Endodermal cell (in vitro differentiated cells): Measurements from ENCODE around the gene VPS51. TPM values are rescaled to one million over a fixed set of nuclear protein-coding genes. Genes with fewer than 3 reads are reported as not detected.

ENCODE experiments used
- DNase-seq: peaks from one replicate; pipeline ENCODE4 v3.0.0-alpha.2; 2017
- H3K27ac ChIP-seq: 2 replicates; pipeline ENCODE4 v1.5.1; 2013; ENCODE audit warnings: mild to moderate bottlenecking, low read depth, low read length, moderate library complexity
- H3K27me3 ChIP-seq: 2 replicates; pipeline ENCODE4 v1.6.1; 2013; ENCODE audit warnings: mild to moderate bottlenecking, low read length, moderate library complexity; ENCODE audit not compliant: insufficient read depth, control insufficient read depth, poor library complexity, severe bottlenecking
- H3K36me3 ChIP-seq: 2 replicates; pipeline ENCODE4 v1.7.0; 2013; ENCODE audit warnings: mild to moderate bottlenecking, low read length, moderate library complexity; ENCODE audit not compliant: control insufficient read depth, insufficient read depth
- H3K4me1 ChIP-seq: one replicate; pipeline ENCODE4 v1.7.0; 2013; ENCODE audit warnings: low read length; ENCODE audit not compliant: control insufficient read depth, insufficient read depth
- H3K4me3 ChIP-seq: 2 replicates; pipeline ENCODE4 v1.5.1; 2013; ENCODE audit warnings: mild to moderate bottlenecking, low read length, moderate library complexity
- H3K9ac ChIP-seq: 2 replicates; pipeline ENCODE4 v1.6.1; 2013; ENCODE audit warnings: mild to moderate bottlenecking, low read length, moderate library complexity; ENCODE audit not compliant: poor library complexity, severe bottlenecking; ENCODE audit errors: extremely low read depth
- H3K9me3 ChIP-seq: 2 replicates; pipeline ENCODE4 v1.6.1; 2013; ENCODE audit warnings: mild to moderate bottlenecking, low read length, moderate library complexity; ENCODE audit not compliant: control insufficient read depth
- H3K27ac Mint-ChIP-seq: 2 replicates; pipeline ENCODE4 v1.8.0; 2020; ENCODE audit warnings: mixed read lengths
- H3K27me3 Mint-ChIP-seq: 2 replicates; pipeline ENCODE4 v1.8.0; 2021; ENCODE audit warnings: mild to moderate bottlenecking, mixed read lengths; ENCODE audit not compliant: insufficient read depth
- H3K36me3 Mint-ChIP-seq: 2 replicates; pipeline ENCODE4 v1.8.0; 2020; ENCODE audit warnings: low read depth, mixed read lengths
- H3K4me1 Mint-ChIP-seq: 2 replicates; pipeline ENCODE4 v1.8.0; 2020; ENCODE audit warnings: mixed read lengths
- H3K4me3 Mint-ChIP-seq: 2 replicates; pipeline ENCODE4 v1.8.0; 2020; ENCODE audit warnings: mild to moderate bottlenecking, moderate library complexity, mixed read lengths
- H3K9me3 Mint-ChIP-seq: 2 replicates; pipeline ENCODE4 v1.8.0; 2020; ENCODE audit warnings: mild to moderate bottlenecking, mixed read lengths
- CTCF ChIP-seq: fragments of 200-600 bp; sonication (generic); conservative IDR thresholded peaks from 2 replicates; pipeline ENCODE4 v1.5.0; 2021; ENCODE audit warnings: antibody characterized with exemption, mild to moderate bottlenecking
- WGBS, 2 experiments: methylation state at CpG; one replicate each; pipeline versions ENCODE4 v1.1.5 to v1.1.7; 2013; ENCODE audit warnings: missing lambda C conversion rate in 2 of 2, mixed read lengths in 1 of 2; ENCODE audit not compliant: insufficient coverage in 1 of 2, insufficient read length in 1 of 2; 5-methylcytosine and 5-hydroxymethylcytosine counted together
- total RNA-seq, 2 donors: library from RNA; stranded (reverse); fragmentation: NEBNext Ultra II Directional in 1 of 2; extraction: Animal tissue kit (Norgen Biotek cat#: 25700) in 1 of 2; gene quantifications; 2 replicates in 1 of 2; 3 replicates in 1 of 2; pipeline ENCODE4 v1.2.1, GENCODE V29; 2021

The VPS51 gene
- total RNA-seq, 2 donors from 2014 or later = 107 to 113 TPM

DNA sequence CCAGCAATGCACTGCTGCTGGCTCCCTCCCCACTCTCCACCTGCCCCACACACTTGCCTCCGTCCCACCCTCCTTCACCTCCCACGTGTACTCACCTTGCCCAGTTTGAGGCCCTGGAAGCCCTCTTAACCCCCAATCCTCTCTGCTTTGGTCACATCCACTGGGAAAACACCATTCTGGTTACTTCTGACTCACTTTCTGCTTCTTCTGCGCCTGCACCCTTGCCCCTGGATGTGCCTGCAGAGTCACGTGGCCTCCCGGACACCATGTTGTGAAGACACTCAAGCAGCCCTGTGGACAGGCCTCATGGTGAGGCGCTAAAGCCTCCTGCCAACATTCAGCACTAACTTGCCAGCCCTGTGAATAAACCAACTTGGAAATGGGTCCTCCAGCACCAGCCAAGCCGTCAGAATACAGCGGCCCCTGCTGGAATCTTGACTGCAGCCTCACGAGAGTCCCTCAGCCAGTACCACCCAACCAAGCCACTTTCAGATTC lies 35.1 kb upstream of the VPS51 start:
- Histone ChIP-seq H3K4me3 (no peak overlapping the region), H3K36me3 (no peaks in the 10 kb centered on the region), H3K9me3 (no peaks in the 10 kb centered on the region), H3K9ac (no peak overlapping the region), H3K27me3 (no peaks in the 10 kb centered on the region), H3K4me1 (no peaks in the 10 kb centered on the region), H3K27ac (no peak overlapping the region)
- peak; percentile 75 for TF ChIP-seq CTCF
- Mint-ChIP-seq H3K27ac (peak overlapping the region; percentile 10), H3K4me1 (no peaks in the 10 kb centered on the region), H3K4me3 (no peak overlapping the region), H3K36me3 (no peaks in the 10 kb centered on the region), H3K27me3 (peaks cover 4% of the 10 kb centered on the region), H3K9me3 (no peaks in the 10 kb centered on the region)
- DNase-seq = peak; percentile 87
- WGBS, 2 experiments = 52 to 75% methylated on average over 4 to 9 of the region's 9 CpGs

GRCh38 chr11:65063532-65063931 lies 32.5 kb upstream of the VPS51 start:
- no peaks in the 10 kb centered on the region for H3K9me3 Mint-ChIP-seq
- H3K36me3 Mint-ChIP-seq = no peaks in the 10 kb centered on the region
- no peak overlapping the region for H3K27ac Mint-ChIP-seq
- no peaks in the 10 kb centered on the region for H3K9me3 ChIP-seq
- no peak overlapping the region for H3K4me3 ChIP-seq
- WGBS, 2 experiments = 86% methylated on average over 1 to 3 of the region's 3 CpGs
- peaks cover 1% of the 10 kb centered on the region for H3K4me1 Mint-ChIP-seq
- peaks cover 4% of the 10 kb centered on the region for H3K27me3 Mint-ChIP-seq
- no peak overlapping the region for H3K4me3 Mint-ChIP-seq
- H3K36me3 ChIP-seq = no peaks in the 10 kb centered on the region
- TF ChIP-seq CTCF = no peak
- H3K9ac ChIP-seq = no peak overlapping the region
- H3K27me3 ChIP-seq = no peaks in the 10 kb centered on the region
- DNase-seq = no peak
- H3K27ac ChIP-seq = no peak overlapping the region
- H3K4me1 ChIP-seq = peaks cover 4% of the 10 kb centered on the region

DNA sequence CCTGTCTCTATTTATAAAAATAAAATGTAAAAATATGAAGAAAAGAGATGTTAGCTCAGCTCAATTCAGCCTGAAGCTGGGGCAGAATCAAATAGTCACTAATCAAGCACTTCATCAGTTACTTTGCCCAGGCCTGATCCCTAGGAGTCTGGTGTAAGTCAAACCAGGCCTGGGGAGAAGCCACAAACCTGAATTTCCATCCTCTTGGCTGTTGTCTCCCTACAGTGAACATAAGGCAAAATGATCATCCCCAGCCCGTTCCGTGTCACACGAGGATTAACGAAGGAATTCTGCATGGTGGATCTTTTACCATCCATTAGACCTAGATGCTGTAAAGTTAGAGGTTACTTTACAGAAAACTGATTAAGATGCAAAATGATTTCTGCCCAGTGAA lies 31.2 kb upstream of the VPS51 start:
- Mint-ChIP-seq H3K27me3 (no peaks in the 10 kb centered on the region), H3K4me1 (peaks cover 1% of the 10 kb centered on the region), H3K27ac (no peak overlapping the region), H3K4me3 (no peak overlapping the region), H3K36me3 (no peaks in the 10 kb centered on the region), H3K9me3 (no peaks in the 10 kb centered on the region)
- Histone ChIP-seq H3K4me1 (peaks cover 4% of the 10 kb centered on the region), H3K27me3 (no peaks in the 10 kb centered on the region), H3K9ac (no peak overlapping the region), H3K4me3 (no peak overlapping the region), H3K27ac (no peak overlapping the region), H3K9me3 (no peaks in the 10 kb centered on the region), H3K36me3 (no peaks in the 10 kb centered on the region)
- no peak for DNase-seq
- no peak for TF ChIP-seq CTCF
- 93 to 100% methylated on average over 3 to 4 of the region's 4 CpGs for WGBS, 2 experiments
